COR-L47 (cell line): ENCODE results near the gene DOLK.
A peak's percentile ranks its signal among the peaks of the same experiment; 100 is the strongest.

Experiments used
- DNase-seq: peaks from one replicate; lab custom pipeline; 2025; lab: John Stamatoyannopoulos, UW

DOLK gene

GRCh38 chr9:128906741-128907140 is 40.7 kb downstream of the DOLK start:
- DNase-seq = no peak

- no peak for DNase-seq
Observed at GRCh38 chr9:128905964-128906363, 41.4 kb downstream of the DOLK start.

GRCh38 chr9:128903871-128904620 is 43.4 kb downstream of the DOLK start:
- no peak for DNase-seq

GRCh38 chr9:128903079-128903461 is 44.3 kb downstream of the DOLK start:
- no peak for DNase-seq

- peak; percentile 59 for DNase-seq
Observed at GRCh38 chr9:128902351-128903078, 44.9 kb downstream of the DOLK start.

- DNase-seq = no peak
Observed at GRCh38 chr9:128901822-128902221, 45.6 kb downstream of the DOLK start.

GRCh38 chr9:128901379-128901778 is 46.0 kb downstream of the DOLK start:
- no peak for DNase-seq

- no peak for DNase-seq
Observed at GRCh38 chr9:128899566-128900322, 47.7 kb downstream of the DOLK start.

- DNase-seq = no peak
Observed at GRCh38 chr9:128898845-128899565, 48.4 kb downstream of the DOLK start.

- DNase-seq = no peak
Observed at GRCh38 chr9:128898382-128898781, 49.0 kb downstream of the DOLK start.

- no peak for DNase-seq
Observed at GRCh38 chr9:128895556-128895955, 51.8 kb downstream of the DOLK start.
